ENCODE data around the gene SNX6. TPM values are rescaled to one million over a fixed set of nuclear protein-coding genes. Genes with fewer than 3 reads are reported as not detected.
"Not testable (repeated sequence)": the region's sequence is repeated elsewhere in the genome, so short reads cannot be mapped to it uniquely, and the experiment has no call there.

Gene SNX6
- total RNA-seq, 2 experiments from 2014 or later, result 82.0 to 86.9 TPM

DNA sequence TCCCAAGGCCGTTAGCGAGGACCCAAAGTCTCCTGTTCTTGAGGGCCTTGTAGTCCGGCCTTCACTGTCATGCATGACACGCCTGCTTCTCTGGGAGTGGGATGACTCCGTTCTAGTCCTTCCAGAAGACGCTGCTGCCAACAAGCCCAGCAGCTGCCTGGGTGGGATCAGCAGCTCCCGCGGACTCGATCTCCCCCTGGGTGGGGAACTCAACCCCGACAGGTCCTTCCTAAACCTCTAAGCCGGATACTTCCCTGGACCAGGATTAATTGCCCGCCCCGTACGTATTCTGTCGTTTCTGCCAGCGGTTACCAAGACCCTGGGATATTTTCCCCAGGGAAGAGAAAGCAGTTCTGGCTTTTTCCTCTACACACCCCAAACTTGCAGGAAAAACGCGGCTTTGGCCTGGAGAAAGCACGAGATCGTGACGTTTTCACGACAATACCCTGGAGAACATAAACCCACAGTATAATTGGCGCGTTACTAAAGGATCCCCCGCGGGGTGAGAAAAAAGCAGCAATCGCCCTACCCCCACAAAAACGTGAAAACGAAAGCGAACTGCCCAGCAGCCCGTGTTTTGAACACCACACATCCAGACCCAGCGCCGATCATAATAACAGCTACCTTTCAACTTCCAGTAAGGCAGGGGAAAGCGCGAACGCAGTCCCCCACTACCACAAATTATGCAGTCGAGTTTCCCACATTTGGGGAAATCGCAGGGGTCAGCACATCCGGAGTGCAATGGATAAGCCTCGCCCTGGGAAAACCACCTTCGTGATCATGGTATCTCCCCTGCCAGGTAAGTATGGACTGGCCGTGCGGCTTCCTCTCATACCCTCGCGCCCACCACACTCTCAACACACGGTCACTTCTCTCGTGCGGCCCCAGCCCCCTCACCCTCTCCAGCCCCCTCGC lies 74.1 kb downstream of the SNX6 start:
- CTCF ChIA-PET; DNase-seq; POLR2A ChIA-PET; intact Hi-C loops (cut with micrococcal nuclease); H3K27ac Mint-ChIP-seq; H3K4me3 Mint-ChIP-seq; H3K36me3 Mint-ChIP-seq; H3K27me3 Mint-ChIP-seq: not testable (repeated sequence)
- H3K4me1 Mint-ChIP-seq (ENCODE audit: low read depth), result peaks cover 17% of the 10 kb centered on the region
- H3K9me3 Mint-ChIP-seq, result peaks cover 11% of the 10 kb centered on the region

DNA sequence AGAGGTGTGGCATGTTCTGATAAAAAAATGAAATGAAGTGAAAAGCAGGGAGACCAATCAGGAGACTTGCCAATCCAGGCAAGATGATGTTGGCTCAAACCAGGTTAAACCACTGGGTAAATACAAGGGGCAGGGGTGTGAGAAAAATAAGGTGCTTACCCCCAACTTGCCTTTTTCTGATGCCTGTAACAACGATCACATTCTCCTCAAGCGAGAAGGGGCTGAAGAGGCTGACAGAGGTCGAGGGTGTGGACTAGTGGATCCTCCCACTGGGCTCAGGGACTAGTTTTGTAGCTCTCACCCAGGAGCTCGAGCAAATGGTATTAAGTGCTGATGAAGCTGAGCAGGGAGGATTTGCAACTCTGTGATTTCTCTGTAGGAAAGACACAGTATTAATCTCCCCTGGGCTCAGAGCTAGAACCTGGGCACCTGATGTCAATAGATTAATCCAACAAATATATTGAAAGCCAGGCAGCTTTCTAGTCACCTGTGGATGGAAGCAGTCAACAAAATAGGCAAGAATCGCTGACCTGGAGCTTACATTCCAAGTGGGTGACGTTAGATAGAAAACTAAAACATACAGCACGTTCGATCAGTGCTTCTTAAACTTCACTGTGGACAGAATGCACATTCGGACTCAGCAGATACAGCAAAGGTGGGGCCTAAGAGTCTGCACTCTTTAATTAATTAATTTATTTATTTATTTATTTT lies 75.3 kb downstream of the SNX6 start:
- ChIA-PET CTCF (no interaction called here), POLR2A (interaction anchor here (1.7 kb wide), 1 partner anchor 18 kb away, joined by 7 read pairs; no protein-coding TSS in a partner anchor)
- H3K4me3 Mint-ChIP-seq, result peak overlapping the region; percentile 38
- peak; percentile 13 for DNase-seq
- H3K36me3 Mint-ChIP-seq, result no peaks in the 10 kb centered on the region
- no peaks in the 10 kb centered on the region for H3K27me3 Mint-ChIP-seq
- H3K27ac Mint-ChIP-seq, result peak overlapping the region; percentile 36
- peaks cover 18% of the 10 kb centered on the region for H3K4me1 Mint-ChIP-seq (ENCODE audit: low read depth)
- H3K9me3 Mint-ChIP-seq, result peaks cover 13% of the 10 kb centered on the region
- intact Hi-C loops (cut with micrococcal nuclease), result no loop called here

DNA sequence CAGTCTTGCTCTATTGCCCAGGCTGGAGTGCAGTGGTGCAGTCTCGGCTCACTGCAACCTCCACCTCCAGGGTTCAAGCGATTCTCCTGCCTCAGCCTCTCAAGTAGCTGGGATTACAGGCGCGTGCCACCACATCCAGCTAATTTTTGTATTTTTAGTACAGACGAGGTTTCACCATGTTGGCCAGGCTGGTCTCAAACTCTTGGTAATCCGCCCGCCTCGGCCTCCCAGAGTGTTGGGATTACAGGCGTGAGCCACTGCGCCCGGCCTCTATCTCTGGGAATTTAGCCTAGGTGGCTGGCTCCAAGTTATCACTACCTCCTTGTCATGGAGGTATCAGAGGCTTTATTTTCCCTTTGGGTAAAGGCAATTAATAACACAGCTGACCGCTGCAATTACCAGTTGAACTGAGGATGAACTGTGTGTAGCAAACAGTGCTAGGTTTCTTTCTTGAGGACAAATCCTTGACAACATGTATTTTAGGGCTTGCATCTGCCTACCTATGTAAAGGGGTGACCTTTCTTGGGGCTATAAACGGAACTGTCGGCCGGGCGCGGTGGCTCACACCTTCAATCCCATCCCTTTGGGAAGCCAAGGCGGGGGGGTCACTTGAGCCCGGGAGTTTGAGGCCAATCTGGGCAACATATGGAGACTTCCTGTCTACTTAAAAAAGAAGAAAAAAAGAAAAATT lies 80.5 kb downstream of the SNX6 start:
- CTCF ChIA-PET; POLR2A ChIA-PET; H3K27me3 Mint-ChIP-seq; DNase-seq; intact Hi-C loops (cut with micrococcal nuclease); H3K36me3 Mint-ChIP-seq; H3K4me3 Mint-ChIP-seq: not testable (repeated sequence)
- Mint-ChIP-seq H3K4me1 (ENCODE audit: low read depth) (peaks cover 17% of the 10 kb centered on the region), H3K27ac (peak overlapping the region; percentile 42), H3K9me3 (peaks cover 13% of the 10 kb centered on the region)

DNA sequence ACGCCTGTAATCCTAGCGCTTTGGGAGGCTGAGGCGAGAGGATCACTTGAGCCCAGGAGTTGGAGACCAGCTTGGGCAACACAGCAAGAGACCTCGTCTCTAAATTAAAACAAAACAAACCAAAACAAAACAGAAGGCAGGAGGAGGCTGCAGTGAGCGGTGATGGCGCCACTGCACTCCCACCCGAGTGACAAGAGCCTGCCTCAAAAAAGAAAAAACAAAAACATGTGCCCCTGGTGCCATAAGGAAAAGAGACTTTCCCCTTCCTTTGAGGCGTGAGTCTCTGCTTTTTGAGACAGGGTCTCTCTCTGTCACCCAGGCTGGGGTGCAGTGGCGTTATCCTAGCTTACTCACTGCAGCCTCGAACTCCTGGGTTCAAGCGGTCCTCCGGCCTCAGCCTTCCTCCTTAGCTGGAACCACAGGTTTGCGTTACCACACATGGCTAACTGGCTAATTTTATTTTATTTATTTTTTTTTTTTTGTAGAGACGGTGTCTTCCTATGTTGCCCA lies 81.4 kb downstream of the SNX6 start:
- Mint-ChIP-seq H3K27ac (peak overlapping the region; percentile 28), H3K27me3 (no peaks in the 10 kb centered on the region), H3K9me3 (peaks cover 9% of the 10 kb centered on the region), H3K4me3 (no peak overlapping the region), H3K36me3 (no peaks in the 10 kb centered on the region), H3K4me1 (ENCODE audit: low read depth) (peaks cover 12% of the 10 kb centered on the region)
- CTCF ChIA-PET, result no interaction called here
- POLR2A ChIA-PET, result no interaction called here
- intact Hi-C loops (cut with micrococcal nuclease), result no loop called here
- no peak for DNase-seq

- intact Hi-C loops (cut with micrococcal nuclease); CTCF ChIA-PET; H3K9me3 Mint-ChIP-seq; H3K36me3 Mint-ChIP-seq; POLR2A ChIA-PET; DNase-seq; H3K27me3 Mint-ChIP-seq; H3K4me3 Mint-ChIP-seq; H3K27ac Mint-ChIP-seq: not testable (repeated sequence)
- peaks cover 12% of the 10 kb centered on the region for H3K4me1 Mint-ChIP-seq (ENCODE audit: low read depth)
Observed at GRCh38 chr14:34547136-34547520, 82.8 kb downstream of the SNX6 start.

- H3K4me1 Mint-ChIP-seq (ENCODE audit: low read depth); intact Hi-C loops (cut with micrococcal nuclease); H3K27ac Mint-ChIP-seq; H3K4me3 Mint-ChIP-seq; H3K9me3 Mint-ChIP-seq; H3K36me3 Mint-ChIP-seq; CTCF ChIA-PET; DNase-seq; H3K27me3 Mint-ChIP-seq; POLR2A ChIA-PET: not testable (repeated sequence)
Observed at GRCh38 chr14:34546272-34547135, 83.4 kb downstream of the SNX6 start.

- peak overlapping the region; percentile 98 for H3K27ac Mint-ChIP-seq
- peak overlapping the region; percentile 99 for H3K4me3 Mint-ChIP-seq
- H3K9me3 Mint-ChIP-seq; H3K36me3 Mint-ChIP-seq; DNase-seq; intact Hi-C loops (cut with micrococcal nuclease); H3K27me3 Mint-ChIP-seq: not testable (repeated sequence)
- H3K4me1 Mint-ChIP-seq (ENCODE audit: low read depth), result peaks cover 29% of the 10 kb centered on the region
- POLR2A ChIA-PET, result interaction anchor here (0.6 kb wide), 1 partner anchor 10 kb away, joined by 4 read pairs; no protein-coding TSS in a partner anchor
- CTCF ChIA-PET, result interaction anchor here (0.6 kb wide), 1 partner anchor 34 kb away, joined by 3 read pairs; no protein-coding TSS in a partner anchor
Observed at GRCh38 chr14:34540181-34541059, 89.5 kb downstream of the SNX6 start.

GRCh38 chr14:34539407-34540180 lies 90.4 kb downstream of the SNX6 start, which contains the start of gene EAPP:
Gene EAPP, minus strand, starts transcription at chr14:34539701. Its CDS starts 73 bp downstream, at chr14:34539628.
- peak within 1 kb of the TSS; percentile 99 for H3K4me3 Mint-ChIP-seq
- intact Hi-C loops (cut with micrococcal nuclease), result loop anchor here (5.0 to 10.0 kb wide), 4 partner anchors 77 to 865 kb away; partner anchors contain the start of genes NFKBIA and SPTSSA
- DNase-seq, result peak; percentile 98
- POLR2A ChIA-PET, result interaction anchor here (0.6 kb wide), 1 partner anchor 9 kb away, joined by 4 read pairs; no protein-coding TSS in a partner anchor
- CTCF ChIA-PET, result no interaction called here
- H3K27me3 Mint-ChIP-seq, result no peaks in the 10 kb centered on the region
- peaks cover 4% of the 10 kb centered on the region for H3K36me3 Mint-ChIP-seq
- peak within 1 kb of the TSS; percentile 98 for H3K27ac Mint-ChIP-seq
- H3K4me1 Mint-ChIP-seq (ENCODE audit: low read depth), result peaks cover 31% of the 10 kb centered on the region
- no peaks in the 10 kb centered on the region for H3K9me3 Mint-ChIP-seq

DNA sequence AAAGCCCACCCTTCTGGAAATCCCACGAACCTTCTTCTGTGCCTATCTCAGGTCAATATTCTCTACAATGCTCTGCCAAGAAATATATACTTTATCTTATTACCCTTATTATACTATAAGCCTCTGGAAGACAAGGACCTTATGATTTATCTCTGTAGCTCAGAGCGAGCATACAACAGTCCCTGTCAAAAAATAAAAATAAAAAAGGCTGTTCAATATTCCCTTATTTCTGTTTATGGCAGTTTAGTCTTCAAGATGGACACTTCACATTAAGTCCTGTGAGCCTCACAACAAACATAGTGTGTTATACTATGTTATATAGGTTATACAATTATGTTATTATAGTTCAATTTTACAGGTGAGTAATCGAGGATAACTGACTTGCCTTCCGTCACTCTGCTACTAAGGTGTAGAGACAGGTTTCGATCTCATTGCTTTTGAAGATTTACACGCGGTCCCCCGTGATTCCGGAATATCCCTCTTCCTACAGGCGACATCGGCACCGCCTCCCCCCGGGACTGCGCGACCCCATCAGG lies 91.0 kb downstream of the SNX6 start:
- H3K4me3 Mint-ChIP-seq, result peak overlapping the region; percentile 99
- ChIA-PET POLR2A (no interaction called here), CTCF (no interaction called here)
- no peaks in the 10 kb centered on the region for H3K9me3 Mint-ChIP-seq
- H3K27me3 Mint-ChIP-seq, result no peaks in the 10 kb centered on the region
- no peak for DNase-seq
- H3K27ac Mint-ChIP-seq, result peak overlapping the region; percentile 98
- peaks cover 8% of the 10 kb centered on the region for H3K36me3 Mint-ChIP-seq
- intact Hi-C loops (cut with micrococcal nuclease), result loop anchor here (5.0 to 10.0 kb wide), 4 partner anchors 77 to 866 kb away; partner anchors contain the start of genes NFKBIA and SPTSSA
- H3K4me1 Mint-ChIP-seq (ENCODE audit: low read depth), result peaks cover 36% of the 10 kb centered on the region

- H3K4me3 Mint-ChIP-seq, result peak overlapping the region; percentile 99
- H3K27ac Mint-ChIP-seq, POLR2A ChIA-PET, H3K27me3 Mint-ChIP-seq, H3K9me3 Mint-ChIP-seq, CTCF ChIA-PET, DNase-seq: not testable (repeated sequence)
- peaks cover 13% of the 10 kb centered on the region for H3K36me3 Mint-ChIP-seq
- intact Hi-C loops (cut with micrococcal nuclease), result loop anchor here (5.0 to 10.0 kb wide), 4 partner anchors 76 to 867 kb away; partner anchors contain the start of genes NFKBIA and SPTSSA
- peaks cover 41% of the 10 kb centered on the region for H3K4me1 Mint-ChIP-seq (ENCODE audit: low read depth)
Observed at GRCh38 chr14:34538096-34538495, 91.9 kb downstream of the SNX6 start.
